Measurements from ENCODE around the gene C12orf76. TPM values are rescaled to one million over a fixed set of nuclear protein-coding genes. Genes with fewer than 3 reads are reported as not detected.

Gene C12orf76
- total RNA-seq, 1 experiment from 2014 or later, result 18.3 TPM

- Mint-ChIP-seq H3K9me3 (no peaks in the 10 kb centered on the region), H3K4me1 (peaks cover under 1% of the 10 kb centered on the region; the same call in 1 of the 2 replicates), H3K27ac (no peak overlapping the region), H3K27me3 (ENCODE audit: low read depth) (peaks cover 6% of the 10 kb centered on the region), H3K4me3 (no peak overlapping the region), H3K36me3 (no peaks in the 10 kb centered on the region)
- ATAC-seq (no peak), DNase-seq (ENCODE audit: low spot score) (no peak)
- no peak for TF ChIP-seq FOXP4 (CRISPR knock-in tag; IDR thresholded peaks at IDR 0.05)
- TF ChIP-seq ATF2 (CRISPR knock-in tag; IDR thresholded peaks at IDR 0.05; ENCODE audit: borderline replicate concordance, low read depth), result no peak
- no peak for TF ChIP-seq ZBTB21 (CRISPR knock-in tag; IDR thresholded peaks at IDR 0.05; ENCODE audit: borderline replicate concordance)
- TF ChIP-seq ZNF425 (CRISPR knock-in tag; conservative IDR thresholded peaks at IDR 0.05), result no peak
- TF ChIP-seq ZSCAN18 (CRISPR knock-in tag; IDR thresholded peaks at IDR 0.05), result no peak
- TF ChIP-seq NFYB (CRISPR knock-in tag; conservative IDR thresholded peaks at IDR 0.05; ENCODE audit: low read depth), result no peak
- TF ChIP-seq ZNF121 (CRISPR knock-in tag; IDR thresholded peaks at IDR 0.05), result no peak
- no peak for TF ChIP-seq FOXJ3 (CRISPR knock-in tag; IDR thresholded peaks at IDR 0.05; ENCODE audit: borderline replicate concordance)
- TF ChIP-seq JAZF1 (CRISPR knock-in tag; IDR thresholded peaks at IDR 0.05), result no peak
- no peak for TF ChIP-seq PREB (CRISPR knock-in tag; IDR thresholded peaks at IDR 0.05; ENCODE audit: borderline replicate concordance)
- no peak for TF ChIP-seq NFATC4 (CRISPR knock-in tag; IDR thresholded peaks at IDR 0.05)
- no peak for TF ChIP-seq IRF2 (CRISPR knock-in tag; IDR thresholded peaks at IDR 0.05; ENCODE audit: borderline replicate concordance, low read depth)
- no peak for TF ChIP-seq TEAD4 (CRISPR knock-in tag; IDR thresholded peaks at IDR 0.05)
- no peak for TF ChIP-seq ELF4 (CRISPR knock-in tag; IDR thresholded peaks at IDR 0.05; ENCODE audit: low read depth)
- no peak for TF ChIP-seq ZNF396 (CRISPR knock-in tag; IDR thresholded peaks at IDR 0.05; ENCODE audit: borderline replicate concordance)
- no peak for TF ChIP-seq STAT6 (CRISPR knock-in tag; conservative IDR thresholded peaks at IDR 0.05; ENCODE audit: low read depth)
- no peak for TF ChIP-seq E2F4 (CRISPR knock-in tag; IDR thresholded peaks at IDR 0.05; ENCODE audit: borderline replicate concordance, low read depth)
- TF ChIP-seq ZNF416 (CRISPR knock-in tag; IDR thresholded peaks at IDR 0.05), result no peak
- TF ChIP-seq CREM (CRISPR knock-in tag; IDR thresholded peaks at IDR 0.05), result no peak
- CTCF ChIA-PET, result no interaction called here
- POLR2A ChIA-PET, result no interaction called here
Observed at GRCh38 chr12:110005319-110005973, 42.9 kb downstream of the C12orf76 start.

All from WTC11 (cell line).